ENCODE measurements around the gene CFAP69. TPM values are rescaled to one million over a fixed set of nuclear protein-coding genes. Genes with fewer than 3 reads are reported as not detected.

CFAP69 gene, protein sequence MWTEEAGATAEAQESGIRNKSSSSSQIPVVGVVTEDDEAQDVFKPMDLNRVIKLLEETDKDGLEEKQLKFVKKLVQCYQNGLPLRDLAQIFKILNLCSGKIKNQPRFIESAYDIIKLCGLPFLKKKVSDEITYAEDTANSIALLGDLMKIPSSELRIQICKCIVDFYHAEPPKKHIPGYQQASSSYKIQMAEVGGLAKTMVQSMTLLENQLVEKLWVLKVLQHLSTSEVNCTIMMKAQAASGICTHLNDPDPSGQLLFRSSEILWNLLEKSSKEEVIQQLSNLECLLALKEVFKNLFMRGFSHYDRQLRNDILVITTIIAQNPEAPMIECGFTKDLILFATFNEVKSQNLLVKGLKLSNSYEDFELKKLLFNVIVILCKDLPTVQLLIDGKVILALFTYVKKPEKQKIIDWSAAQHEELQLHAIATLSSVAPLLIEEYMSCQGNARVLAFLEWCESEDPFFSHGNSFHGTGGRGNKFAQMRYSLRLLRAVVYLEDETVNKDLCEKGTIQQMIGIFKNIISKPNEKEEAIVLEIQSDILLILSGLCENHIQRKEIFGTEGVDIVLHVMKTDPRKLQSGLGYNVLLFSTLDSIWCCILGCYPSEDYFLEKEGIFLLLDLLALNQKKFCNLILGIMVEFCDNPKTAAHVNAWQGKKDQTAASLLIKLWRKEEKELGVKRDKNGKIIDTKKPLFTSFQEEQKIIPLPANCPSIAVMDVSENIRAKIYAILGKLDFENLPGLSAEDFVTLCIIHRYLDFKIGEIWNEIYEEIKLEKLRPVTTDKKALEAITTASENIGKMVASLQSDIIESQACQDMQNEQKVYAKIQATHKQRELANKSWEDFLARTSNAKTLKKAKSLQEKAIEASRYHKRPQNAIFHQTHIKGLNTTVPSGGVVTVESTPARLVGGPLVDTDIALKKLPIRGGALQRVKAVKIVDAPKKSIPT
- not detected for polyA plus RNA-seq (ENCODE audit: low read depth in 6 of 6)

DNA sequence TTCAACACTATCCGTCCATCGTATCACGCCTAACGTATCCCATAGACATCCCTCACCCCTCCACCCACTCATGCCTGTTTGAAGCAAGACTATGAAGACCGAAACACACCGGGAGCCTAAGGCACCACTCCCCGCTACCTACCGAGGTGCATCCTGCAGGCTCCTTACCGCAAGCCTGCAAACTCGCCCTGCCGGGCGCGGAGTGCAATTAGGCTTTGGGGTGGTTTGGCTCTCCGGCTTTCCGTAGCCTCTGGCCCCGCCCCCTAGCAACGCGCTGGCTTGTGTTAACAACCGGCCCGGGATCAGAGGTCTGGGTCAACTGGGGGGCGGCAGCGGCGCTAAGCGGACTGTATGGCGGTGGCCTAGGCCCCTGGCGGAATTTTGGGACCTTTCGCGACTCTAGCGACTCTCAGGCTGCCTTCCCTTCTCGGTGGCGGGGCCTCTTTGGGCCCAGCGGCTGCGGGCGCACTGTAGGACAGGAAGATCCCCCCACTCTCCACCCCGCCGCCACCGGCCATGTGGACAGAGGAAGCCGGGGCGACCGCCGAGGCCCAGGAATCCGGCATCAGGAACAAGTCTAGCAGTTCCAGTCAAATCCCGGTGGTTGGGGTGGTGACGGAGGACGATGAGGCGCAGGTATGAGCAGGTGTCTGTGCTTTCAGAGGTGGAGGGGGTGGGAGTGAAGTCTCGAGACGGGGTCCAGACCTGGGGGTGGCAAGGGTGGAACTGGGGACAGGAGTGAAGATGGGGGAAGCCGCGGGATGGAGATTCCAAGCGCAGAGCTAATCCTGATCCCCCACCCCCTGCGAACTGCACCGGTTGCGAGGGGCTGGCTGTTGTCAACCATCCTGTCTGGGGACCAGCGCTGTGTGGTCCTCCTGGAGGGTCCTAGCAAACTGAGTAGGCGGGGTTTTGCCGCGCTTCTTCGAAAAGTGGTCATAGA is at the start of gene CFAP69:
Gene CFAP69, plus strand, starts transcription at position 266 of the 943 bp plus-strand sequence. Its CDS starts 251 bp downstream, at position 517.
- peaks cover 43 to 54% (median 44%) of the 10 kb centered on the region in 3 donors for H3K27me3 Mint-ChIP-seq
- H3K27ac Mint-ChIP-seq, result peak within 1 kb of the TSS in 5 of 6 donors; percentile 39 to 87 (median 83)
- peak within 1 kb of the TSS; percentile 76 to 96 (median 92) for H3K4me3 Mint-ChIP-seq

DNA sequence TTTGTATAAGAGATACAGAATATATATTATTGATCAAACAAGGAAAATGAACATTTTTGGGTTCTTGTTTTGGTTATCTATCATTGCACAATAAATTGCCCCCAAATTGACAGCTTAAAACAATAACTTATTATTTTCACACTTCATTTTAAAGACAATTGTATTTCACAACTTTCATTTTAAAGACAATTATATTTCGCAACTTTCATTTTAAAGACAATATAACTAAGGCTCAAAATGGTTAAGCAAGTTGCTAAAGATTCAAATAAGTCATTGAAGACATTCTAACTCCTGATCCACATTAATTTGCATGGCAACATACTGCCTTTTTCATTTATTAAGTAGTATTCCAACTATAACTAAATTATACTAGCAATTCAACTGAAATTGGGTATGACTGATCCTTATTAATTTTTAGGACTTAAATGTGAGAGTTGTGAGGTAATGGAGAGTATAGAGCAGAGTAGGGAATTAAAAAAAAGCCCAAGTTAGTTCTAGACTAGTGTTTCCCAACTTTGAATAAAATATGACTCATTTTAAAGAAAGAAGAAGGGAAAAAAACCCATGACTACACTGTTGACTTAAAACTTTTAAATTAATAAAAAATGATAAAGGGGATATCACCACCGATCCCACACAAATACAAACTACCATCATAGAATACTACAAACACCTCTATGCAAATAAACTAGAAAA is 43.3 kb upstream of the CFAP69 start:
- Mint-ChIP-seq H3K4me1 (no peaks in the 10 kb centered on the region), H3K27me3 (no peaks in the 10 kb centered on the region), H3K9me3 (peaks cover 0 to 3% (median 0%) of the 10 kb centered on the region in 7 donors), H3K36me3 (no peaks in the 10 kb centered on the region), H3K4me3 (no peak overlapping the region), H3K27ac (no peak overlapping the region)
- DNase-seq, result no peak
- ATAC-seq (ENCODE audit: low read depth in 2 of 2), result no peak

More for the DNA sequence above, at the start of gene CFAP69:
- Mint-ChIP-seq H3K9me3 (peaks cover 0 to 7% (median 0%) of the 10 kb centered on the region in 7 donors), H3K4me1 (peaks cover 17 to 26% (median 23%) of the 10 kb centered on the region in 3 donors), H3K36me3 (peaks cover 0 to 8% of the 10 kb centered on the region in 2 donors)
- ATAC-seq (ENCODE audit: low read depth in 2 of 2), result peak; percentile 86 to 87
- peak; percentile 83 for DNase-seq

DNA sequence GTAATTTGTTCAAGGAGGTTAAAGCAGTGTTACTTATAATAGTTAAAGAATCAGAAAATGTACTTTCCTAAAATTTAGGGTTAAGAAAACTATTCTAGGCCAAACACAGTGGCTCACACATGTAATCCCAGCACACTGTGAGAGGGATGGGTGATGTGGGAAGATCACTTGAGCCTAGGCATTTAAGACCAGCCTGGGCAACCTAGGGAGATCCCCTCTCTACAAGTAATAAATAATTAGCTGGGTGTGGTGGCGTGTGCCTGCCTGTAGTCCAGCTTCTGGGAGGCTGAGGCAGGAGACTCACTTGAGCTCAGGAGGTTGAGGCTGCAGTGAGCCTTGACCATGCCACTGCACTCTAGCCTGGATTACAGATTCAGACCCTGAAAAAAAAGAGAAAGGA is 37.0 kb upstream of the CFAP69 start:
- Mint-ChIP-seq H3K27ac (no peak overlapping the region), H3K36me3 (no peaks in the 10 kb centered on the region), H3K27me3 (peaks cover 0 to 24% (median 23%) of the 10 kb centered on the region in 3 donors), H3K4me3 (no peak overlapping the region), H3K9me3 (peaks cover 0 to 5% (median 0%) of the 10 kb centered on the region in 7 donors), H3K4me1 (peaks cover 0 to 6% (median 3%) of the 10 kb centered on the region in 3 donors)
- DNase-seq (no peak), ATAC-seq (ENCODE audit: low read depth in 2 of 2) (no peak)

DNA sequence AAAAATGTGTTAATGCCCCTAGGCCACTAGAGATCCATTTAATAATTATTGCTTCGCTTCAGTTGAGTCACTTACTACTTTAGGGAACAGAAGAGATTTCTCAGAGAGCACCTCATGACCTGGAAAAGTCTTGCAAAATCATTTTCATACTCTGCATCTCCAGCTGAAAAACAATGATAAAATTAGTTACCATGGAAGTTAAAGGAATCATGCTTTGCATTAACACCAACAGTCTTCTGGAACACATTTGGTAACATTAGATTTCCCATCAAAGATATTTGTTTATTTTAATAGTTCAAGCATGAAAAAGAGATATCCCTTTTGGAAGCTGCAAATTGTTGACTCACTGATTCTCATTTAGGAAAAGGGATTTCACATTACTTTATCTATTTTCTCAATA is 35.2 kb upstream of the CFAP69 start:
- H3K4me1 Mint-ChIP-seq, result peaks cover 0 to 6% (median 3%) of the 10 kb centered on the region in 3 donors
- H3K4me3 Mint-ChIP-seq, result no peak overlapping the region
- H3K9me3 Mint-ChIP-seq, result peaks cover 0 to 5% (median 0%) of the 10 kb centered on the region in 7 donors
- H3K36me3 Mint-ChIP-seq, result no peaks in the 10 kb centered on the region
- ATAC-seq (ENCODE audit: low read depth in 2 of 2), result no peak
- DNase-seq, result no peak
- H3K27me3 Mint-ChIP-seq, result peaks cover 0 to 24% (median 23%) of the 10 kb centered on the region in 3 donors
- H3K27ac Mint-ChIP-seq, result no peak overlapping the region

DNA sequence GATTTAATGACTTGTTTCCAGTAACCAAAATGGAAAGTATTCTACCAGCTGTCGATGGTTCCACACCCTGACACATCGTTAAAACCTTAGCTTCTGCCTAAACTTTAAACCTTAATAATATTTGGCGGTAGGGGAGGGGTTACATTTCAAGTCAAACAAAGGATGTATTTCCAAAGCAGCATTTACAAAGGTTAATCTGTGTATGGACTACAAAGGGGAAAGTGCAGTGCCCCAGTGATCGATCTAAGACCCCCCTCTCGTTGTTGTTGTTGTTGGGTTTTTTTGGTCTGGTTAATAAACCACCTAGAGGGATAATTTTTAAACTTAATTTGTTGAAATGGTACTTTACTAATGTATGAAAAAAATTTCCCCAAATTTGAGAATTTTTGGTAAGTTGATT is 34.5 kb upstream of the CFAP69 start:
- peaks cover 0 to 6% (median 3%) of the 10 kb centered on the region in 3 donors for H3K4me1 Mint-ChIP-seq
- DNase-seq, result no peak
- ATAC-seq (ENCODE audit: low read depth in 2 of 2), result no peak
- H3K36me3 Mint-ChIP-seq, result no peaks in the 10 kb centered on the region
- H3K27me3 Mint-ChIP-seq, result peaks cover 0 to 24% (median 23%) of the 10 kb centered on the region in 3 donors
- no peak overlapping the region for H3K4me3 Mint-ChIP-seq
- peaks cover 0 to 3% (median 0%) of the 10 kb centered on the region in 7 donors for H3K9me3 Mint-ChIP-seq
- no peak overlapping the region for H3K27ac Mint-ChIP-seq

DNA sequence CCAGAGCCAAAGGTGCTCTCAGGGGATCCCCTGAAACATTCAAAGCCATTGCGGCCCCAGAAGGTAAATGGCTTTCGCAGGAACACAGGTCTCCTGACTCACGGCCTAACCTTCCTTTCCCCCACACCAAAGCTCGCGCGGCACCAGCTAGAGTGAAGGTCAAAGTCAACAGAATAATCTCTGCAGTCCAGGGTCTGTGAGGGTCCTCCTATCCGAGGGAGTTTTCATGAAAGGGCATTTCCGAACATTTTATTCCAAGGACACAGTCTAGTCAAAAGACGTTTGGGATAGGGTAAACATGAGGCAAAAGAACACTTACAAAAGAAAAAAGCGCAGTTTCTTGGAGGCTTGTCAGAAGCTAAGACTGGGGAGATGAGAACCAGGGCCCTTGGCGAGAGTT is 34.0 kb upstream of the CFAP69 start:
- peaks cover 0 to 25% (median 23%) of the 10 kb centered on the region in 3 donors for H3K27me3 Mint-ChIP-seq
- ATAC-seq (ENCODE audit: low read depth in 2 of 2), result no peak
- peak overlapping the region in 2 of 8 donors; percentile 23 to 55 for H3K4me3 Mint-ChIP-seq
- H3K27ac Mint-ChIP-seq, result no peak overlapping the region
- peaks cover 0 to 3% (median 0%) of the 10 kb centered on the region in 7 donors for H3K9me3 Mint-ChIP-seq
- H3K36me3 Mint-ChIP-seq, result no peaks in the 10 kb centered on the region
- DNase-seq, result no peak
- peaks cover 0 to 6% (median 3%) of the 10 kb centered on the region in 3 donors for H3K4me1 Mint-ChIP-seq

DNA sequence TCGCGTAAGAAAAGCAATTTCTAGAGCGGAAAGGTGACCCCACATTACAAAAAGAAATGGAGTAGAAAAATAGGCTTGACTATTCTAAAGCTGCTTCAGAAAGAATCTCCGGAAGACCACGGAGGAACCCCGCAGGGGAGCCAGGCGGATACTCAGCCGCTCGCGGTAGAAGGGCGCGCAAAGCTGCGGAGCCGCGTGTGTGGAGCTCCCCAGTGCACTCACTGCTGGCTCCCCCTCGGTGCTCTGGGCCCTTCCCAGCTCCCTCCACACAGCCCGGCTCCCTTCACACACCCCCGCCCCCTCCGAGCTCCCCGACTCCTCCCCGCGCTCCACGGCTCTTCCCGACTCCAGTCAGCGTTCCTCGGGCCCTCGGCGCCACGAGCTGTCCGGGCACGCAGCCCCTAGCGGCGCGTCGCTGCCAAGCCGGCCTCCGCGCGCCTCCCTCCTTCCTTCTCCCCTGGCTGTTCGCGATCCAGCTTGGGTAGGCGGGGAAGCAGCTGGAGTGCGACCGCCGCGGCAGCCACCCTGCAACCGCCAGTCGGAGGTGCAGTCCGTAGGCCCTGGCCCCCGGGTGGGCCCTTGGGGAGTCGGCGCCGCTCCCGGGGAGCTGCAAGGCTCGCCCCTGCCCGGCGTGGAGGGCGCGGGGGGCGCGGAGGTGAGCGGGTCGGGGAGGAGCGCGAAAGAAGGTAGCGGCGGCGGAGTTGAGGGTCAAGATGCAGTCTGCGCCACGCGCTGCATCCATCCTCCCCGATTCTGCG is 33.4 kb upstream of the CFAP69 start, which contains the start of gene STEAP2:
Gene STEAP2, plus strand, starts transcription at position 350 of the 758 bp plus-strand sequence. CDS start 13,343 bp downstream, outside the sequence.
- peaks cover 0 to 5% (median 0%) of the 10 kb centered on the region in 7 donors for H3K9me3 Mint-ChIP-seq
- DNase-seq (peak; percentile 1), ATAC-seq (ENCODE audit: low read depth in 2 of 2) (peak; percentile 52)
- H3K27me3 Mint-ChIP-seq, result peaks cover 0 to 29% (median 23%) of the 10 kb centered on the region in 3 donors
- H3K27ac Mint-ChIP-seq, result no peak within 1 kb of the TSS
- H3K4me1 Mint-ChIP-seq, result peaks cover 0 to 6% (median 3%) of the 10 kb centered on the region in 3 donors
- H3K36me3 Mint-ChIP-seq, result no peaks in the 10 kb centered on the region
- H3K4me3 Mint-ChIP-seq, result peak within 1 kb of the TSS in 3 of 8 donors; percentile 23 to 55 (median 44)

DNA sequence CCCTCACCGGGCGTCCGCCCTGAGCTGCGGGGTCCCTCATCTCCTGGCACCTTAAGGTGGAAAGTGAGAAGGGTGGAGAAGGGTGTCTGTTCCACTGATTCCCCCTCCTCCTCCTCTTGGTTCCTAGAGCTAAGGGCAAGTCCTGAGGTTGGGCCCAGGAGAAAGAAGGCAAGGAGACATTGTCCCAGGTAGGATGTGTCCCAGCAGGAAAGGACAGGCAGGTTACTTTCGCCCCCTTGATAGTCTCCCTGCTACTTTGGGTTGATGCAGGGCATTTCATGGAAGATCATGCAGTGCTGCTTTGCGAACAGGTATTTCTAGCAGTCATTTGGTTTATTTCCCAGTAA is 32.9 kb upstream of the CFAP69 start:
- peaks cover 0 to 5% (median 0%) of the 10 kb centered on the region in 7 donors for H3K9me3 Mint-ChIP-seq
- no peak for ATAC-seq (ENCODE audit: low read depth in 2 of 2)
- H3K4me3 Mint-ChIP-seq, result no peak overlapping the region
- no peak overlapping the region for H3K27ac Mint-ChIP-seq
- peaks cover 0 to 29% (median 19%) of the 10 kb centered on the region in 3 donors for H3K27me3 Mint-ChIP-seq
- H3K36me3 Mint-ChIP-seq, result no peaks in the 10 kb centered on the region
- peaks cover 0 to 6% (median 3%) of the 10 kb centered on the region in 3 donors for H3K4me1 Mint-ChIP-seq
- no peak for DNase-seq

DNA sequence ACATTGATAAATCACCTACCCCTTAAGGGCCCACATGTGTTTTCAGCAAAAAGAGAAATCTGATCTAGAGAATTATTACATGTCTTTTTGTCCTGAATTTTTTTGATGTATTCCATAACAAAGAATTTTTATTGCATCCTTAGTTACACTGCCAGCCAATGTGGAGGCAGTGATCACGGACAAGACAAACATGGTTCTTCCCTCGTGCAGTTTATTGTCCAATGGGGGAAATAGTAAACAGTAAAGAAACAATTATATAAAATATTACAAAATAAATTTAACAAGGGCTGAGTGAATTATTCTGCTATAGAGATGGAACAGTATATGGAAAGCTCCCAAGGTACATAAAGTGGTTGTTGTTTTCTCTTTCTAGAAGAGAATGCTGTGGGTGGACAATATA is 31.5 kb upstream of the CFAP69 start:
- ATAC-seq (ENCODE audit: low read depth in 2 of 2), result no peak
- peaks cover 0 to 6% (median 3%) of the 10 kb centered on the region in 3 donors for H3K4me1 Mint-ChIP-seq

DNA sequence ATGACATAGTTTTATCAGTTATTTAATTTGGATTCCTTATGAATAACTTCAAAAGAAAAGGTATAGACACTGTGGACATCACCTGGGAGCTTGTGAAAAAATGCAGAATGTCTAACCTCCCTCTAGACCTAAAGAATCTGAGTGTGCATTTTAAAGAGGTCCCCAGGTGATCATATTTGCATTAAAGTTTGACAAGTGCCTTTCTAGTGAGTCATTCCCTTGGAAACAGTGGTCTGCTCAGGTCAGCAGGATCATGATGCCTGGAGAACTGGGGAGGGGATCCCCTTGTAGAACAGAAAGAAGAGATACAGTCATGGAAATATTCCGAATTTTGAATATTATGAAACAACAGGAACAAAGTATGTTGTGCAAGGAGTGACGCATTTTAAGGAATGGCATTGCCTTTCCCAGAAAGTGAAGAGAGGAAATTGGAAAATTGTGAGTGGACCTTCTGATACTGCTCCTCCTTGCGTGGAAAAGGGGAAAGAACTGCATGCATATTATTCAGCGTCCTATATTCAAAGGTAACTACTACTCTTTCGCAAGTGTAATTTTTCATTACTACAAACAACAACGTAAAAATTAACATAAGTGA is 28.8 kb upstream of the CFAP69 start:
- H3K4me1 Mint-ChIP-seq, result peaks cover 0 to 1% (median under 1%) of the 10 kb centered on the region in 3 donors
- no peaks in the 10 kb centered on the region for H3K36me3 Mint-ChIP-seq
- ATAC-seq (ENCODE audit: low read depth in 2 of 2) (no peak), DNase-seq (no peak)
- H3K27ac Mint-ChIP-seq, result no peak overlapping the region
- peaks cover 0 to 6% (median 2%) of the 10 kb centered on the region in 7 donors for H3K9me3 Mint-ChIP-seq
- H3K27me3 Mint-ChIP-seq, result peaks cover 0 to 38% (median 14%) of the 10 kb centered on the region in 3 donors
- H3K4me3 Mint-ChIP-seq, result no peak overlapping the region

More for the DNA sequence above, 31.5 kb upstream of the CFAP69 start:
- Mint-ChIP-seq H3K9me3 (peaks cover 0 to 6% (median 0%) of the 10 kb centered on the region in 7 donors), H3K36me3 (no peaks in the 10 kb centered on the region), H3K27me3 (peaks cover 0 to 31% (median 16%) of the 10 kb centered on the region in 3 donors), H3K27ac (no peak overlapping the region), H3K4me3 (no peak overlapping the region)
- no peak for DNase-seq

DNA sequence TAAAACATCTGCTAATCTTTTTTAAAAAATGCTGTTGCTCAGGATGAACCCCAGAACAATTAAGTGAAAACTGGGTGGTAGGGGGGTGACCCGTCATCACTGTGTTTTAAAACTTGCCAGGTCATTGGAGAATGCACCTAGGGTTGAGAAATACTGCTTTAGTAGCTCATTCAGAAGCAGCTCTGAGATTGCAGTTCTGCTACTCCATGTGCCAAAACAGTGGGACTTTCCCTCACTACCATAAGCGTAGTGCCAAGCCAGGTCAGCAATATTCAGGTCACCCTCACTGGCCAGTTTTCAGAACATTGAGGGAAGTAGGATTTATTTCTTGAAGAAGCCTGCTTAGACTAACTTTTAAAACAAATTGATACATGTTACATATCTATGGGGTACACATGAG is 28.2 kb upstream of the CFAP69 start:
- Mint-ChIP-seq H3K9me3 (peaks cover 0 to 6% (median 2%) of the 10 kb centered on the region in 7 donors), H3K36me3 (no peaks in the 10 kb centered on the region), H3K4me1 (no peaks in the 10 kb centered on the region), H3K4me3 (no peak overlapping the region), H3K27ac (no peak overlapping the region), H3K27me3 (peaks cover 0 to 33% (median 13%) of the 10 kb centered on the region in 3 donors)
- ATAC-seq (ENCODE audit: low read depth in 2 of 2) (no peak), DNase-seq (no peak)
